ENCODE data around the gene EEF2.
A peak's percentile ranks its signal among the peaks of the same experiment; 100 is the strongest.

The EEF2 gene

DNA sequence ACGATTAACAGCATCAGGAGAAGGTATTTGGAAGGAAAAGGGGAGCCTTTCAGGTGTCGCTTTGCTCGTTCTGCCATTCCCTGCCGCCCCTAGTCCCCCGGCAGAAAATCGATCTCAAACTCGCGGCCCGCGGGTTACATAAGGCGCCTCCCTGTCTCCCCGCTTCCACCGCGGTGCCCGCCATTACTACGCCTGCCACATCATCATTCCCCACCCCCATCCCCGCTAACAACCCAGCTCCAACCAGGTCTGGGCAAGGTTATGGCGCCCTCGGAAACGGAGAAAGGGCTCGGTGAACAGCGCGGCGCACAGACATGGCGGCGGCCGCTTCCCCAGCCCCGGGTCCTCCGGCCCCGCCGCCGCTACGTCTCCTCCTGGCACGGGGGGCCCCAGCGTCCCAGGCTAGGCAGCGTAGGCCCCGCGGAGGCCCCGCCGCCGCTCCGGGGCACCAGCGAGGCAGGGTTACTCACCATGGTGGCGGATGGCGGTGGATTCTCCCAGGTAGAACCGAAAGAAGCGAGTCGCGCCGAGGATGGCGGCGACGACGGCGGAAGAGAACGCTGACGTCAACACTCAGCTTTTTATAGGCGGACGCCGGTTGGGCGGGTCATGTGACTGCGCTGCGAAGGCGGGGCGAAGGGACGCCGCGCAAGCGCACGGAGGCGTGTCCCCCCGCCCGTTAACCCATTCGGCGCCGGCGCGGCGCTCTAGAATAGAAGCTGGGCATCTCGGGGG, at the start of gene EEF2:
TSS of gene EEF2 (minus strand) at position 556 of the 735 bp plus-strand sequence. CDS start at position 473, 83 bp downstream.
- DNase-seq: peak; percentile 87

DNA sequence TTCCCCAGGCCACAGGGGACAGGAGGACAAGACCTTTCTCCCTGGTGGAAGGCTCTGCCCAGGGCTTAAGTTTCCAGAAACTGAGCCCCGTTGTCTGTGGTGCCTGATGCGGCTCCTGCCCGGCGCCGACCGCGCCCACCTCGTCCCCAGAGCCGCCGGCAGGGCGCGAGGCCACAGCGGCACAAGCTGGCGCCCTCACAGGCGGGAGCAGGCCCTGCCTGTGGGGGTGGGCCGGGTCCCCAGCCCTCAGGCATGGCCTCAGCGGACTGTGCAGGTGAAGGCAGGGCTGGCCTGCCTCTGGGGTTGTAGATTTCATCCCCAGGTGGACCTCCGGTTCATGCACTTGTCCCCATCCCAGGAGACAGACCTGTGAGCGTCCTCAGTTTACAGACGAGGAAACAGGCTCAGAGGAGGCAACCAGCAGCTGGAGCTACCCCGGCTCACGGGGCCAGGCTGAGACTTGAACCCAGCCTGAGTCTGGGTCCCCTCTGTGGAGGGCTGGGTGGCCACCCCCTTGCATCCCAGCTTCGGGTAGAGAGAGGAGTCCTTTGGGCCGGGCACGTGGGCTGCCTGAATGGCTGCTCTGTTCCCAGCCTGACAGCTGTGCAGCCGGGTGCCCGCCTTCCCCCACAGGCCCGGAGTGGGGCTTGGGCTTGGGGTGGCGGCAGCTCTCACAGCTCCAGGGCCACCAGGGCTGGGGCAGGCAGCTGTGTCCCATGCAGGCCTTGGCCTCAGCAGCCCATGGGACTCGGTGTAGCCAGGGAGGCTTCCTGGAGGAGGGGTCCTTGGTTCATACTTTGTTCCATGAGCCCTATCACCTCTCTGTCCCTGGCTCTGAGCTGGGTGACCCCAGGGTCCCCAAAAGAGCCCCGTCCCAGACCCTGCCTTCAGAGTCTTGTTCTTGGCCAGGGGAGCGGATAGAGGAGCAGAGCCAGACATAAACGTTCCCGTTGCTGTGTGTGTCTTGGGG, 49.1 kb upstream of the EEF2 start:
- DNase-seq: no peak

DNA sequence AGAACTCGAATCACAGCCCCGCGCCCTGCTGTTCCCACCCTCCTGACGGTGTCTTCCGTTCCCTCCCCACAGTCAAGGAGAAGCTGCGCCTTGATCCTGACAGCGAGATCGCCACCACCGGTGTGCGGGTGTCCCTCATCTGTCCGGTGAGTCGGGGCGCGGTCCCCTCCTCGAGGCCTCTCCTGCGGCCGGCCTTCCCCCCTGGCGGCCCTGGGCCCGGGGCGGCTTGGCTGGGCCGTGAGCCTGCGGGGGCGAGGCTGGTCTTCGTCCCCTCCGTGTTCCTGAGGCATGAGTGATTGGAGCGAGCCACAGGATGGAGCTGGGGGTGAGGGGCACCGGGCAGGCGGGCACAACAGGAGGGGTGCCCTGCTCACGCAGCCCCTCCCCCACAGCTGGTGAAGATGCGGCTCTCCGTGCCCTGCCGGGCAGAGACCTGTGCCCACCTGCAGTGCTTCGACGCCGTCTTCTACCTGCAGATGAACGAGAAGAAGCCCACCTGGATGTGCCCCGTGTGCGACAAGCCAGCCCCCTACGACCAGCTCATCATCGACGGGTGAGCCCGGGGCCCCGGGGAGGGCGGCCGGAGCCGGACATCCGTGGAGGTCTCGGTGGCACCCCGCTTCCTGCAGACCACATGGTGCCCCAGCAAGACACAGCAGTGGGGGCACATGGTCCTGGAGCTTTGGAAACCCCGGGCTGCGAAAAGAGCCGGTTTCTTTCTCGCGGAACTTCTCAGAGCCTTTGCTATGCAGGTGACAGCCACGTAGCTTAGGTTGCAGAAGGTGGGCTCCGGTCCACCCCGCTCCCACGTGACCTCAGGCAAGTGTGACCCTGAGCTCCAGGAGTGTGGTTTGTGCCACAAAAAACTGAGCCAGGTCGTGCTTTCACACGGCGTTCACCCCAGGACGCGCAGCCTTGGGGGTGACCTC, 48.0 kb upstream of the EEF2 start:
- no peak for DNase-seq

DNA sequence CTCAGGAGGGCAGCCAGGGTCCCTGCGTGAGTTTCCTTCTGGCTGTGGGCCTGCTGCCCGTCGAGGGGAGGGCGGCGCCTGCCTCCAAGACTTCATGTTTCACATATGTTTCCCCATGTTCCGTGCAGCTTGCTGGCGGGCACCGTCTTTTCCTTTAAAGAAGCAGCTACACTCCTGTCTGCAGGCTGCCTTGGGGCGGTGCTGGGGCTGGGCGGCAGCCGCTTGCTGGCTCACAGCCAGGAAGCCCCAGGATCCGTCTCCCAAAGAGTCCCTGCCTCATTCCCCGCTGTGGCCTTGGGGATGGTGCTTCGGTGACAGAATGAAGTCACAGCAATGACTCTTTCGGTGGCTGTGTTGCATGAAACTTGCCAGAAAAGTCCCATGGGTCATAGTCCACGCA, 47.2 kb upstream of the EEF2 start:
- DNase-seq: no peak

DNA sequence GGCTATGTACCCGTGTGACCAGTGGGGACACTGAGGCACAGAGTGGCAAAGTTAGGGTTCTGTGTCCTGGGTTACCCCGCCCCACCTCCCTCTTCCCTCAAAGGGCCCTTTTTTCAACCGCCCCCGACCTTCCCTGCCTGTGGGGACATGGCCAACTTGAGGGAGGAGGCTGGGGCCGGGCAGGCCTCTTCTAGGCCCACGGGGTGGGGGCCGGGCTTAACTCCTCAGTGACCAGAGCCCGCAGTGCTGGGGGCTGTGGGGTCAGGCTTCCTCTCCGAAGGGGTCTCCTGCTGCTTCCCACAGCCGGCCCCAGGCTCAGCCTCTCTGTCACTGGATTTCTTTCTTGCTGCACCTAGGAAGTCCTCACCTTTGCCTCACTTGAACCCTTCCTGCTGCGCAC, 46.2 kb upstream of the EEF2 start:
- DNase-seq: no peak

DNA sequence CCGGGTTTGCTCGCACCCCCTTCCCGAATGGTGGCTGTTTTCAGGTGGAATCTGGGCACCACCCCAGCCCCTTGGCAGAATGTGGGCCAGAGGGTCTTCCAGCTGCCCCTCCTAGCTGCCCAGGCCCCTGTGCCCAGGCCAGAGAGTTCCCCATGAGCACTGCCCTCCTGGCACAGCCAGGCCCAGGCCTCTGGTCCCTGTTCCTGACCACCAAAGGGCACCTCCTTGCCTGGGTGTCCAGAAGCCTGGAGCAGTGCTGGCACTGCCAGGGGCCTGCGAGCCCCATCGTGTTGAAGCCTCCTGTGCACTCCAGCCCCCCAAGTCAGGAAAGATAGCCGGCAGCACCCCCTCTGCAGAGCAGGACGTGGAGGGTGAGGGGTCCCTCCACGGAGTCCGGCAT, 45.7 kb upstream of the EEF2 start:
- no peak for DNase-seq

DNA sequence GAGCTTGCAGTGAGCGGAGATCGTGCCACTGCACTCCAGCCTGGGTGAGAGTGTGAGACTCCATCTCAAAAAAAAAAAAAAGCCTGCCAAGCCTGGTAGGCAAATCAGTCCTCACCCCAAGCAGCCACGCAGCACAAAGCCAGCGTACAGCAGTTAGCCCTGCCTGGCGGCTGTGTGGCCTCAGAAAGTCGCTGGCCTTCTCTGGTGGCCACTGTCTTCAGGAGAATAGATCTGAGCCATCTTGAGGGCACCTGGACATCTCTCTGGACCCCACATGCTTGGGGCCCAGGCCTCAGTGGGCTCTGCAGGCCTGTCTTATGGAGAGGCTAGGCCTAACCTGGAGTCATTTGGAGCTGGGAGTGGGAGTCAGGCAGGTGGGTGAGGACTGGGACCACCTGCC, 45.3 kb upstream of the EEF2 start:
- DNase-seq: no peak

DNA sequence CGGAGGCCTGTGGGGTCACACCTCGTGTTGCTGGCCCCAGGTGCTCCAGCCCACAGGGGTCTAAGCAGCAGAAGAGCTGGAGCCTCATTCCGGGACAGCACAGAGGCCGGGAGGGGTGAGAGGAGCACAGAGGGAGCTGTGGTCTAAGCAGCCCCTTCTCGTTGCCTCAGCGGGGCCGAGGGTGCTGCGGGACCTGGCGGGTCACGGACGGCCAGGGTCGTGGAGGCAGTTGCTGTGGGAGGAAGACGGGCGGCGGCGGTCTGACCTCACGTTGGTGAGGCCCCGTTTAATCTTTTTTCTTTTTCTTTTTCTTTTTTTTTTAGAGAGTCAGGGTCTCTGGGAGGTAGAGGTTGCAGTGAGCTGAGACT, 44.0 kb upstream of the EEF2 start:
- DNase-seq: no peak

DNA sequence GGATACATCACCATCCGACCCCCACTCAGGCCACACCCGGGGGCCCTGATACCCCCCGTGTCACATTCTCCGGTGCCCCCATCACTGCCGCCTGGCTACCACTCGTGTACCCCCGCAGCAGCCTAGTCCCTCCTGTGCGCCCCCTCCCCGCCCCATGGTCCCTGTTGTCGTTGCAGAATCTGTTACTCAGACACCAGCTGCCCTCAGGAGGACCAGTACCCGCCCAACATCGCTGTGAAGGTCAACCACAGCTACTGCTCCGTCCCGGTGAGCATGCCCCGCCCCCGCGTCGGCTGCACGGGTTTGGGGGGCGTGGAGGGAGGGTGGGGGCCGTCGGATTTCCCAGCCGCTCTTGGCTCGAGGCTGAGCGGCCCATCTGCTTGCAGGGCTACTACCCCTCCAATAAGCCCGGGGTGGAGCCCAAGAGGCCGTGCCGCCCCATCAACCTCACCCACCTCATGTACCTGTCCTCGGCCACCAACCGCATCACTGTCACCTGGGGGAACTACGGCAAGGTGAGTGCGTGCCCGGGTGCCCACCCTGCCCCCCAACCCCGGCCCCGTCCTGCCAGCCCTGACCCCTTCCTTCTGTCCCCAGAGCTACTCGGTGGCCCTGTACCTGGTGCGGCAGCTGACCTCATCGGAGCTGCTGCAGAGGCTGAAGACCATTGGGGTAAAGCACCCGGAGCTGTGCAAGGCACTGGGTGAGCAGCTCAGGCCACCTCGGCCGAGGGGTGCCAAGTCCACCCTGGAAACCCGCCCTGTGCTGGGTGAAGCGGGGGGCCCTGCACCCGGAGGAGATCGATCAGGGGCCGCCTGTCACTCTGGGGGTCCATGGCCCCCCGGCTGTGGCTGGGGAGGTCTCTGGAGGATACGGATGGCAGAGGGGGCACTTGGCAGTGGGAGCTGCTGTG, 43.3 kb upstream of the EEF2 start:
- DNase-seq: no peak

DNA sequence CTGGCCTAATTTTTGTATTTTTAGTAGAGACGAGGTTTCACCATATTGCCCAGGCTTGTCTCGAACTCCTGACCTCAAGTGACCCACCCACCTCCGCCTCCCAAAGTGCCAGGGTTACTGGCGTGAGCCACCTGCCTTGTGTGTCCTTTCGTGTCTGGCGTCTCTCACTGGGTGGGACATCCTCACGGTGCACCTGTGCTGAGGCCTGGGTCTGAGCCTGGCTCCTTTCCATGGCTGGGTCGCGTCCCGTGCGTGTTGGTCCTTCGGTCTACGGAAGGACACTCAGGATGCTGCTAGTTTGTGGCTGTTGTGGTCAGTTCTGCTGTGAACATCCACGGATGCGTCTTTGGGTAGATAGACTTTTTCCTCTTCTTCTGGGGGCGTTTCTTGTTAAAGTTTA, 41.9 kb upstream of the EEF2 start:
- no peak for DNase-seq

DNA sequence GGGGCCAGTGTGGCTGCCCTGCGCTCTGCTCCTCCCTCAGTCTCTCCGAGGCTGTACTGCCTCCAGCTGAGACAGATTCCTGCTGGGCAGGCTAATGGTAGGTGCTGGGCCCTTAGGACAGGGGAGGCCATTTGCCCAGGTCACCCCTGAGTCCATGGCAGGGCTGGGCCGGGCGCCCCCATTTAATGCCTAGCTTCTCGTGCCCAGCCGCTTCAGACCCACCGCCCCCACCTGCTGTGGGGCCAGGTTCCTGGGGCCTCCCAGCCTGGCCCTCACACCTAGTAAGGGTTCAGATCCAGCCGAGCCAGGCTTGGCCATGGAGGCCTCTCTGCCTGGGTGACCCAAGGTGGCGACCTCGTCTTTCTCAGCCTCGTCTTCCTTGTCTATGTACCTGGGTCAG, 40.1 kb upstream of the EEF2 start:
- DNase-seq: no peak

DNA sequence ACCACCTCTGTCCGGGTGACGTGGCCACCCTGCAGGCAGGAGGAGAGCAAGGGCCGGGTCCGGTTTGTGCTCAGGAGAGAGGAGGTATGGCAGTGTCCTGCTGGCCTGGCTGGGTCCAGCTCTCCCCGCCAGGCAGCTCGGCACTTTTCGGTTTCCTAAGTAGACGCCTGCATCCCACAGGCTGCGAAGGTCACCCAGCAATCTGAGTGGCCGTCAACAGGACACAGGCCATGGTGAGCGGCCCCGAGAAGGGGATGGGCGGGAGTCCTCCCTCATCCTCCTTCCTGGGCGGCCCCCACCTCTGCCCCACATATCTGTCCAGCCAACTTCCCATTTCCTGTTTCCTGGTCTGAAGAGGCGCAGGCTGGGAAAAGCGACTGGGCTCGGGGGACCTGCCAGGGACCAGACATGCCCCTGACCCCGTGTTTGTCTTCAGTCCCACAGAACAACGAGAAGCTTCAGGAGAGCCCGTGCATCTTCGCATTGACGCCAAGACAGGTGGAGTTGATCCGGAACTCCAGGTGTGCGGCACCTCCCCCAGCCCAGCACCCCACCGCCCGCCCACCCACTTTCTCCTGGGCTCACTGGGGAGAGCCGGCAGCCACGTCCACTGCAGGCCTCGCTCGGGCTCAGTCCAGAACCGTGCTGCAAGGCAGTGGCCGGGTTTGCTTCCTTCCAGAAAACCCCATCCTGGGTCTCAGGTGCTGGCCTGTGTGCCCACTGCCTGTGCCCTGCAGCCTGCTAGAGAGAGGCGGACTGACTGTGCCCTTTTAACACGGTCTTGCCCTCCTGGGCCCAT, 38.5 kb upstream of the EEF2 start:
- DNase-seq: no peak

DNA sequence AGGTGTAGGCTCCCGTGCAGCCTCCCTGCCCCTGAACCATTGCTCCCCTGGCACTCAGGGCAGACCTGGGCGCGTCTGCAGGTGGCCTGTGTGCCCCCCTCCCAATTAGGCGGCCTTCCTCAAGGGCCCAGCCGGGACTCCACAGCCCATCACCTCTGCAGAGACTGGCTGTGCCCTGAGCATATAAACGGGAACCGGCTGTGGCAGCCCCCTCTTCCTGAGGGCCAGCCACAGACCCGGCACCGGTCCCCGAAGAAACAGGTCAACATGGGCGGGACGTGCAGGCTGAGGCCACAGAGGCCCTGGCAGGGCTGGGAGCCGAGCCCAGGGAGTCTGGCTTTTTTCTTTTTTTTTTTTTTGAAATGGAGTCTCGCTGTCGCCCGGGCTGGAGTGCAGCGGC, 34.3 kb upstream of the EEF2 start:
- no peak for DNase-seq

DNA sequence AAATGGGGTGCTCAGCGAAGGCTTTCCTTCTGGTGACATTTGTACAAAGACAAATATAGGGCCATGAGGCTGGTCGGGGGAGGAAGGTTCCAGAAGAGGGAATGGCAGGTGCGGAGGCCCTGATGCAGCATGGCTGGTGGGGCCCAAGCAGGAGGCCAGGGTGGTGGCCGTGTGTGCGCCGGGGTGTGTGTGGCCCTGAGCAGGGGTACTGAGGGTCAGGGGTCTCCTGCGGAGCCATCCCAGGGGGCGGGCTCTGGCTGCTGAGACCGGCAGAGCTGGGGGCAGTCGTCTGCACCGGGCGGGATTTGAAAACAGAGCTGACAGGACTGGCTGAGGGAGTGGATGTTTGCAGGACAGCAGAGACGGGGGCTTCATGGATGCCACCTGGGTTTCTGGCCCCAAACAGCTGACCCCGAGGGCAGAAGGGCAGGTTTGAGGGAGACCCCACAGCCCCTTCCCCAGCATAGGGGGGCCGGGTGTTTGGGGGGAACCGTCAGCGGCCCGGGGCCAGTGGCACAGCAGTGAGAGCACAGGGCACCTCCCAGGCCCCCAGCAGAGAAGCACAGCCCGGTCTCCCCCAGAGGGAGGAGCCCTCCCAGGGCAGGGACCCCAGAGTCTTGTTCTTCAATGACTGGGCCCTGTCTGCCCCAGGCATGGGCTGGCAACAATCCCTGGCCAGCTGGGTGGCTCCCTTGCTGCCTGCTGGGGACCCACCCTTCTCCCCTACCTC, 33.7 kb upstream of the EEF2 start:
- DNase-seq: no peak

DNA sequence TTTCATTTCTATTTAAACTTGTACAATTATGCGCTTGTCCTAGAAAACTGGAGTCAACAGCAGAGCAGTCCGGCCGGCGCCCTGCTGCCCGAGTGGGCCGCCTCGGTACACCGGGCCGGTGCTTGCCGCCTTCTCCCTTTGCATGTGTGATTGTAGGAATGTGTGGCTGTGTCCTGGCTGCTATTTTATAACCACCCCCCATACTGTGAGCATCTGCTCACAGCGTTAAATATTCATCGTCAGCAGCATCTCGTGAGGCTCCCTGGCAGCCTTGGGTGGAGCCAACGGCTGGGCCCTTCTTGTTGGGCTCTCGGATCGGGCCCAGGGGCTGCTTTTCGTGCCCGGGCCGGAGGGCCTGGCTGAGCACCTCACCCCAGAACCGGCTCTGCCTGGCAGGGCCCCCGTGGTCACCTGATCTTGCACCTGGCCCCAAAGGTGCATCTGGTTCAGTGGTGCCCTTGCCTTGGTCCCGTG, 32.9 kb upstream of the EEF2 start:
- no peak for DNase-seq

DNA sequence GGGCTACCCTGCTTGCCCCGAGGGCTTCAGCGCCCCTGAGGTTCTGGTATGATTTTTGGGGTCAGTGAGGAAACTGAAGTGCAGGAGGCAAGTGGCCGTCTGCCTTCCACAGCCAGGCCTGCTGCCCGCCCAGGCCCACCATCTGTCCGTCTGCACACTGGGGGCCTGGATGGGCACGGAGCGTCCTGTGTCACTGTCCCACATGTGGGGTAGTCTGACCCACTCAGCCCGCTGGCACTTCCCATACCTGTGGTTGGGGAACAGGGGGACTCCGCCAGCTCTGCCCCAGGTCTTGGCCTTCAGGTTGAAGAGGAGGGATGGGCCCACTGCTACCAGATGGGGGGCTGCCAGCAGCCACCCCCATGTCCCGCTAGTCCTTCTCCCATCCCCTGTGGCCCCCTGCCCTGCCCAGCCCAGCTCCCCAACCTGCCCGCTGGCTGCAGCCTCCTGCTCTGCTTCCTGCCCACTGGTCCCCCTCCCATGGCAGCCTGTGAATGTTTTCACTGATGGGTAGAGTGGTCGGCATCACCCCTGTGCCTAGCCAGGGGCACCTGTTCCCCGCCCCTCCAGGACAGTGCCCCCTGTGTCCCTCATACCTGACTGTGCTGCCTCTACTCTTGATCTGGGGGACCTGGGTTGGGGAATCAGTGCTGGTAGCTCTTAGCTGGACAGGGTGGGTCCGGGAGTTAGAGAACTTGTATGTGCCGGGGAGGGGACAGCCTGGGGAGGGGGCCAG, 31.8 kb upstream of the EEF2 start:
- DNase-seq: no peak

DNA sequence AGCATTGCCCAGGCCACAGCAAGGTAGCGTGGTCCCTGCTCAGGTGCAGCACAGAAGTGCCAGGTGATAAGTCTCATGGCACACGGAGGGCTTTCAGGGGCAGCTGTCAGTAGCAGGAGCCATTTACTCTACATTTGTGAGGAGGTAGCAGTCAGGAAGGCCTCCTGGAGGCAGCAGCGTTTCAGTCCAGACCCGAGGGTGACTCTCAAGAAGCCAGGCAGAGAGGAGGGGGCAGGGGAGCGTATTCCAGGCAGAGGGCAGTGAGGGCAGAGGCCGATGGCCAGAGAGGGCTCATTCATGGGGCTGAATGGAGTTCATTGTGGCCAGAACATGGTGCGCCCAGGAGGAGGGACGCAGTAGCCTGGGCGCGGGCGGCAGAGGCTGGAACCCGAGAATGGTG, 31.2 kb upstream of the EEF2 start:
- no peak for DNase-seq

DNA sequence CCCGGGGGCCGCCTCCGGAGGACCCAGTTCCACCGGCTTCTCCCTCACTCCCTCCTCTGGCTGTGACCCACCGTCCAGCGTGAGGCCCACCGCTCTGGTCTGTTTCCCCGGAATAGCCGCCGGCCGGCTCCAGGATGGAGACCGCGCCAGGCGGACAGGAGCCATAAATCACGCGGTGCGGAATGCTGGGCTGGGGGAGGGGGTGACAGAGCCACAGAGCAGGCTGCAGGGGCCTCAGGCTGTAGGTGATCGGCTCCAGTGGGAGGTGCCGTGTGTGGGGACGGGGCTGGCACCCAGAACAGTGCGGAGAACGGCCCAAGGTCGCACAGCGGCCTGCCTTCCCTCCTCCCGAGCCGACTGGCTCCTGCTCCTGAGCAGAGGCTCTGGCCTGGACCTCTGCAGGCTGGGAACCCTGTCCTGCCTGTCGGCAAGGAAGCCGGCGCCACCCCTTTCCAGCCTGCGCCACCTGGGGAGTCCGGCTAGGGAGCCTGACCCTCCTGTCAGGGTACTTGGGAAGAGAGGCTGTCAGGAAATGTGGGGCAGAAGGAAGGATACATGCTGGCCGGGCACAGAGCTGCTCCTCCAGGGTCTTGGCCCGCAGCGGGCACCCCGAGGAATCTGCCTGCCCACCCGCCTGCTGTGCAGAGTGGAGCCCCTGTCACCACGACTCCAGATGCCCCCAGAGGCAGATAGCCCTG, 30.6 kb upstream of the EEF2 start:
- DNase-seq: no peak
